Neuronal stem cell (in vitro differentiated cells): ENCODE measurements around the gene EPHA6.
A peak's percentile ranks its signal among the peaks of the same experiment; 100 is the strongest.

Experiments
- DNase-seq: peaks from one replicate; pipeline ENCODE4 v3.0.0-alpha.2; 2013; ENCODE audit warnings: low spot score
- H2AFZ ChIP-seq: one replicate; pipeline ENCODE4 v1.6.1; 2013; ENCODE audit warnings: mild to moderate bottlenecking, low read length, inconsistent platforms
- H2AK5ac ChIP-seq: 2 replicates; pipeline ENCODE4 v1.6.1; 2013; ENCODE audit warnings: low read depth, mild to moderate bottlenecking, inconsistent platforms, low read length, moderate library complexity, mixed read lengths
- H2BK120ac ChIP-seq: 2 replicates; pipeline ENCODE4 v1.6.1; 2013; ENCODE audit warnings: low read depth, mild to moderate bottlenecking, inconsistent platforms, low read length, moderate library complexity, mixed read lengths
- H2BK12ac ChIP-seq: one replicate; pipeline ENCODE4 v1.6.1; 2013; ENCODE audit warnings: low read length, inconsistent platforms
- H2BK15ac ChIP-seq: 2 replicates; pipeline ENCODE4 v1.6.1; 2013; ENCODE audit warnings: mild to moderate bottlenecking, low read length, inconsistent platforms, mixed read lengths
- H2BK5ac ChIP-seq: one replicate; pipeline ENCODE4 v1.6.1; 2013; ENCODE audit warnings: inconsistent platforms, mild to moderate bottlenecking, low read length, moderate library complexity
- H3K14ac ChIP-seq: one replicate; pipeline ENCODE4 v1.6.1; 2013; ENCODE audit warnings: low read length, inconsistent platforms
- H3K18ac ChIP-seq: 2 replicates; pipeline ENCODE4 v1.6.1; 2013; ENCODE audit warnings: low read length, inconsistent platforms
- H3K23ac ChIP-seq: 2 replicates; pipeline ENCODE4 v1.6.1; 2013; ENCODE audit warnings: low read depth, mild to moderate bottlenecking, mixed read lengths, low read length, inconsistent platforms; ENCODE audit not compliant: poor library complexity
- H3K27ac ChIP-seq: replicated peaks from 3 replicates; pipeline ENCODE4 v1.5.1; 2013; ENCODE audit warnings: low read length, inconsistent platforms
- H3K27me3 ChIP-seq, 3 experiments: 2 replicates each; pipeline ENCODE4 v1.6.1; 2013; ENCODE audit warnings: low read length in 3 of 3, mild to moderate bottlenecking in 2 of 3, inconsistent platforms in 1 of 3, low read depth in 1 of 3, mixed read lengths in 1 of 3, moderate library complexity in 1 of 3; ENCODE audit not compliant: control insufficient read depth in 3 of 3, insufficient read depth in 3 of 3
- H3K36me3 ChIP-seq, 2 donors: replicated peaks in 1 of 2; 2 replicates each; pipeline ENCODE4 v1.6.1; 2013; ENCODE audit warnings: low read length in 2 of 2; ENCODE audit not compliant: control insufficient read depth in 2 of 2, insufficient read depth in 2 of 2
- H3K4ac ChIP-seq: 2 replicates; pipeline ENCODE4 v1.6.1; 2013; ENCODE audit warnings: inconsistent platforms, mild to moderate bottlenecking, low read length, moderate library complexity
- H3K4me1 ChIP-seq, 2 donors: 1 replicate in 1 of 2; 2 replicates in 1 of 2; pipeline ENCODE4 v1.6.1; 2013; ENCODE audit warnings: low read length in 2 of 2, low read depth in 1 of 2; ENCODE audit not compliant: control insufficient read depth in 2 of 2, insufficient read depth in 1 of 2
- H3K4me2 ChIP-seq: one replicate; pipeline ENCODE4 v1.6.1; 2013; ENCODE audit warnings: mild to moderate bottlenecking, low read length, inconsistent platforms; ENCODE audit not compliant: insufficient read depth, poor library complexity, severe bottlenecking
- H3K4me3 ChIP-seq, 2 donors: 2 replicates each; pipeline ENCODE4 v1.5.1; 2013; ENCODE audit warnings: low read length in 2 of 2, mild to moderate bottlenecking in 2 of 2, inconsistent platforms in 1 of 2, moderate library complexity in 1 of 2
- H3K79me1 ChIP-seq: one replicate; pipeline ENCODE4 v1.6.1; 2013; ENCODE audit warnings: low read depth, mild to moderate bottlenecking, inconsistent platforms, low read length, moderate library complexity
- H3K9ac ChIP-seq: one replicate; pipeline ENCODE4 v1.6.1; 2013; ENCODE audit warnings: mild to moderate bottlenecking, low read depth, low read length, inconsistent platforms; ENCODE audit not compliant: poor library complexity
- H3K9me3 ChIP-seq, 2 donors: replicated peaks in 1 of 2; 2 replicates each; pipeline versions ENCODE3 to v1.6.1; 2013; ENCODE audit warnings: low read length in 2 of 2, mild to moderate bottlenecking in 2 of 2, inconsistent platforms in 1 of 2, low read depth in 1 of 2, mixed read lengths in 1 of 2, moderate library complexity in 1 of 2; ENCODE audit not compliant: control insufficient read depth in 2 of 2, insufficient read depth in 1 of 2
- H4K8ac ChIP-seq: one replicate; pipeline ENCODE4 v1.6.1; 2013; ENCODE audit warnings: low read depth, mild to moderate bottlenecking, inconsistent platforms, low read length, moderate library complexity
- H4K91ac ChIP-seq: one replicate; pipeline ENCODE4 v1.6.1; 2013; ENCODE audit warnings: low read length, low read depth, mild to moderate bottlenecking, inconsistent platforms; ENCODE audit not compliant: poor library complexity
- WGBS, 2 donors: extraction: QIAGEN DNeasy Blood & Tissue Kit; methylation state at CpG; one replicate each; pipeline ENCODE4 v1.1.7; 2013; ENCODE audit warnings: missing lambda C conversion rate in 2 of 2, mixed read lengths in 1 of 2; ENCODE audit not compliant: insufficient read length in 2 of 2, insufficient replicate concordance in 1 of 2; ENCODE audit errors: extremely low coverage in 2 of 2; 5-methylcytosine and 5-hydroxymethylcytosine counted together

Gene EPHA6

DNA sequence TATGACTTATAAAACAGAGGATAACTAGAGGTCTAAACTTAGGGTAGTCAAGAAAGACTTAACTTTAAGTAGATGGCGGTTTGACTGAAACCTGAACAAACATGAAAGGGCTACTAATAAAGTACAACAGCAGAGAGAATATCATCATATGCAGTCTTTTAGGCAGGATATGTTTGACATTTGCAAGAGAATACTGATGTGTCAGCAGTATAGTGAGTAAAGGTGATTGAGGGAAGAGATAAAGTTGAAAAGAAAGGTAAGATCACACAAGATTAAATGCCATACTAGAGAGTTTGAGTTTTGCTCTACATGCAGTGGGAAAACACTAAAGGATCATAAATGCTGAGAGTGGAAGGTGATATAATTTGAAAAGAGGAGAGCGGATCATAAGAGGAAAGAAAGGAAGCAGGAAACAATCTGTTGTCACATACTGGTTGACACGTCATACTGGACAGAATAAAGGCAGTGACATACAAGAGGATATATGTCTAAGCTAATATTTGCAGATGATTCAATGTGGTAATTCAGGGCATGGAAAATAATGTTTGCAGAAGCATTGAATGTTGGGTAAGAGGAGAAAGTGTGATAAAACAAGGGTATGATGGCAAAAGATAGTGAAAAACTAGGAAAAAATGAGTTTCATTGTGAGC is 223.0 kb downstream of the EPHA6 start:
- H2BK12ac ChIP-seq, result no peak overlapping the region
- H2AFZ ChIP-seq, result no peak overlapping the region
- H2BK120ac ChIP-seq, result no peak overlapping the region
- H3K36me3 ChIP-seq, result no peaks in the 10 kb centered on the region
- no peaks in the 10 kb centered on the region for H3K9me3 ChIP-seq
- H3K27me3 ChIP-seq, result no peaks in the 10 kb centered on the region
- H3K14ac ChIP-seq, result no peak overlapping the region
- H4K8ac ChIP-seq, result no peak overlapping the region
- H3K4me2 ChIP-seq, result no peak overlapping the region
- H3K4me1 ChIP-seq, result no peaks in the 10 kb centered on the region
- no peaks in the 10 kb centered on the region for H3K79me1 ChIP-seq
- no peak overlapping the region for H4K91ac ChIP-seq
- no peak overlapping the region for H3K4ac ChIP-seq
- H3K9ac ChIP-seq, result no peak overlapping the region
- H2AK5ac ChIP-seq, result no peak overlapping the region
- no peak overlapping the region for H3K4me3 ChIP-seq
- DNase-seq, result no peak
- H3K18ac ChIP-seq, result no peak overlapping the region
- no peak overlapping the region for H2BK5ac ChIP-seq
- no peak overlapping the region for H3K27ac ChIP-seq
- WGBS, 2 donors, result 100% methylated on average over 1 of the region's 3 CpGs; no CpG with 5 or more reads in 1 of the 2 donors
- no peak overlapping the region for H2BK15ac ChIP-seq
- no peak overlapping the region for H3K23ac ChIP-seq

DNA sequence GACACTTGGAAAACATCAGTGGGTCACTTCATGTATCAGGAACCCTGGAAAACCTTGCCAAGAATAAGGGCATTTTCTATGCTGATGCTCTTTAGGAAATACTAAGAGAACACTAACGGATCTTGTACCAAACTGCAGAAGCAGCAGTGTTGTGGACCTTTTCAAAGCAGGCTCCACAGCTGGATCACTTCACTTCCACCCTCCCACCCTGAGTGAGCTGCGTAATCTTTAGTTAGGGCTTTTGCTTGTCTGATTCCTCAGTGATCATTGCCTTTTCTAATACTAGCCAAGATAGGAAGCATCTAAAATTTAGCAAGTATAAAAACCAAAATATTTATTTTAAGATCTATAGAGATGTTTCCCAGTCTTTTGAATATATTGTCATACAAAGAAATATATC is 229.0 kb downstream of the EPHA6 start:
- H3K23ac ChIP-seq, result no peak overlapping the region
- no peak overlapping the region for H3K4ac ChIP-seq
- no peak overlapping the region for H3K9ac ChIP-seq
- H2AFZ ChIP-seq, result no peak overlapping the region
- no peaks in the 10 kb centered on the region for H3K9me3 ChIP-seq
- no peak overlapping the region for H3K4me2 ChIP-seq
- H4K91ac ChIP-seq, result no peak overlapping the region
- H2BK120ac ChIP-seq, result no peak overlapping the region
- no peak overlapping the region for H4K8ac ChIP-seq
- no peaks in the 10 kb centered on the region for H3K4me1 ChIP-seq
- DNase-seq, result no peak
- H3K79me1 ChIP-seq, result no peaks in the 10 kb centered on the region
- H3K27ac ChIP-seq, result no peak overlapping the region
- no peak overlapping the region for H2BK12ac ChIP-seq
- H3K4me3 ChIP-seq, result no peak overlapping the region
- no peak overlapping the region for H2BK15ac ChIP-seq
- H3K27me3 ChIP-seq, result no peaks in the 10 kb centered on the region
- no peak overlapping the region for H3K18ac ChIP-seq
- no peak overlapping the region for H2AK5ac ChIP-seq
- no peaks in the 10 kb centered on the region for H3K36me3 ChIP-seq
- H2BK5ac ChIP-seq, result no peak overlapping the region
- H3K14ac ChIP-seq, result no peak overlapping the region
- WGBS, 2 donors, result no CpG with 5 or more reads among the region's 2 CpGs

DNA sequence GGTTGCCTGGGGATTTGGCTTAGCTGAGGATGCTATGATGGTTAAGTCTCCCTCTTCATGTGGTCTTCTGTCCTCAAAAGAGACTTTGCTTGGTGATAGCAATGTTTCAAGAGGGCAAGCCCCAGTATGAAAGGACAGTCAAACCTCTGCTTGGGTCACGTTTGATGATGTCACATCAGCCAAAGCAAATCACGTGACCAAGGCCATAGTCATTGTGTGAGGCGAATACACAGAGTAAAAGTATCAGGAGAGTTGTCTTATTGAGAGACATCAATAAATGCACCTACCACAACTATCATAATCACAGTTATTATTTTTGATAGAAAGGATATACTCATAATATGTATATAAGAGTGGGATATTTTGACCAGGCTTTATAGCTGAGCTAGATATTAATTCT is 243.0 kb downstream of the EPHA6 start:
- no peaks in the 10 kb centered on the region for H3K9me3 ChIP-seq
- H3K79me1 ChIP-seq, result no peaks in the 10 kb centered on the region
- no CpG with 5 or more reads among the region's 3 CpGs for WGBS, 2 donors
- no peak overlapping the region for H3K9ac ChIP-seq
- H3K4me1 ChIP-seq, result no peaks in the 10 kb centered on the region
- no peak overlapping the region for H2AK5ac ChIP-seq
- H3K18ac ChIP-seq, result no peak overlapping the region
- H3K27me3 ChIP-seq, result no peaks in the 10 kb centered on the region
- H2BK5ac ChIP-seq, result no peak overlapping the region
- H3K14ac ChIP-seq, result no peak overlapping the region
- no peak overlapping the region for H3K4me3 ChIP-seq
- H2BK120ac ChIP-seq, result no peak overlapping the region
- H4K91ac ChIP-seq, result no peak overlapping the region
- no peaks in the 10 kb centered on the region for H3K36me3 ChIP-seq
- no peak overlapping the region for H3K27ac ChIP-seq
- peak overlapping the region; percentile 16 for H2AFZ ChIP-seq
- H3K4me2 ChIP-seq, result no peak overlapping the region
- no peak overlapping the region for H2BK12ac ChIP-seq
- no peak overlapping the region for H3K4ac ChIP-seq
- no peak for DNase-seq
- H3K23ac ChIP-seq, result no peak overlapping the region
- H4K8ac ChIP-seq, result no peak overlapping the region
- H2BK15ac ChIP-seq, result no peak overlapping the region

DNA sequence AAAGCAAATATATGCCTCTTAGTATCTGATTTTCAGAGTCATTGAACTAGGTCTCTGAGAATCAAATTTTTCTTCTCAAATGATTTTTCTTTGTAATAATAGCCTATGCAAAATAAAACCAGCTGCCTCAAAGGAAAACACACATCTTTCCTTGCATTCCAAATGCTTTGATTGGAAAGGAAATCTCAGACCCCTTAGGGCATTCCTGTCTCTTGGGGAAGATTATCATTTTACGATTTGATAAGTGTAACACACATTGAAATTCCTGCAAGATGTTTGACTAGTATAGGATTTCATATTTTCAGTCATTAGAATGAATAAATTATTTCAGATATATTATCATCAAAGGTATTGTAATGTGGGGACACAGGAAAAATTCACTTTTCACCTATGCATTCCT is 244.8 kb downstream of the EPHA6 start:
- H3K14ac ChIP-seq, result no peak overlapping the region
- no peak overlapping the region for H3K4me2 ChIP-seq
- H3K4ac ChIP-seq, result no peak overlapping the region
- H2BK12ac ChIP-seq, result no peak overlapping the region
- H3K4me1 ChIP-seq, result no peaks in the 10 kb centered on the region
- no peak overlapping the region for H2AK5ac ChIP-seq
- no peaks in the 10 kb centered on the region for H3K36me3 ChIP-seq
- H3K18ac ChIP-seq, result no peak overlapping the region
- no peak overlapping the region for H2BK15ac ChIP-seq
- no peak overlapping the region for H3K9ac ChIP-seq
- WGBS, 2 donors, result no CpG with 5 or more reads among the region's 1 CpG
- H3K23ac ChIP-seq, result no peak overlapping the region
- H3K9me3 ChIP-seq, result no peaks in the 10 kb centered on the region
- no peak overlapping the region for H4K91ac ChIP-seq
- H2AFZ ChIP-seq, result no peak overlapping the region
- no peaks in the 10 kb centered on the region for H3K27me3 ChIP-seq
- no peak overlapping the region for H3K4me3 ChIP-seq
- H2BK120ac ChIP-seq, result no peak overlapping the region
- no peak overlapping the region for H2BK5ac ChIP-seq
- H3K27ac ChIP-seq, result no peak overlapping the region
- no peak for DNase-seq
- no peaks in the 10 kb centered on the region for H3K79me1 ChIP-seq
- H4K8ac ChIP-seq, result no peak overlapping the region
